GM12878 (cell line): ENCODE data around the gene ISOC2. TPM values are rescaled to one million over a fixed set of nuclear protein-coding genes. Genes with fewer than 3 reads are reported as not detected.

Experiments used
- ATAC-seq: fragments of 200-7000 bp; cut with Tn5 transposase; 3 replicates; pipeline ENCODE4 v1.9.1; 2020; ENCODE audit warnings: mild to moderate bottlenecking, moderate library complexity
- BruUV-seq: library from RNA; stranded (reverse); fragments of 400-500 nt; replicated peaks from 2 replicates; lab custom pipeline; 2021; lab: Mats Ljungman, UMichigan
- CTCF ChIA-PET: fragments of 300-600 bp; sonication (Branson Sonifier 250); formaldehyde crosslinking; extraction: SDS; loops from one replicate; lab custom pipeline; 2021; ENCODE audit warnings: inconsistent platforms; lab: Yijun Ruan, JAX
- POLR2A ChIA-PET: fragments of 350-600 bp; formaldehyde crosslinking; extraction: SDS; loops from one replicate; lab custom pipeline; 2021; ENCODE audit warnings: inconsistent platforms; lab: Charles Lee
- RAD21 ChIA-PET: fragments of 300-600 bp; sonication (Branson Sonifier 250); formaldehyde crosslinking; loops from one replicate; lab custom pipeline; 2023; ENCODE audit warnings: antibody characterized with exemption; ENCODE audit not compliant: unreplicated experiment; lab: Charles Lee
- SMC1A ChIA-PET: fragments of 300-600 bp; sonication (Branson Sonifier 250); formaldehyde crosslinking; loops from one replicate; lab custom pipeline; 2023; ENCODE audit not compliant: unreplicated experiment, uncharacterized antibody; lab: Charles Lee
- DNase-seq: peaks from one replicate; pipeline ENCODE4 v3.0.0-alpha.2; 2011; ENCODE audit warnings: low read depth, low spot score
- FAIRE-seq: peaks from 3 replicates; lab custom pipeline; 2011; peaks lifted over from hg19 to GRCh38; lab: Jason Lieb, UNC
- H2AFZ ChIP-seq: 2 replicates; pipeline ENCODE4 v1.6.0; 2011; ENCODE audit warnings: low read depth, low read length, control low read depth; ENCODE audit not compliant: control insufficient read depth
- H3K27ac ChIP-seq: 2 replicates; pipeline ENCODE4 v1.5.1; 2011; ENCODE audit warnings: control low read depth; ENCODE audit not compliant: control insufficient read depth, insufficient read depth
- H3K27me3 ChIP-seq, 2 experiments: replicated peaks in 1 of 2; 2 replicates each; pipeline versions ENCODE4 v1.6.0 to v1.6.1; 2011; ENCODE audit warnings: low read length in 1 of 2; ENCODE audit not compliant: control insufficient read depth in 2 of 2, insufficient read depth in 2 of 2
- H3K36me3 ChIP-seq, 2 experiments: 2 replicates each; pipeline ENCODE4 v1.5.1; 2011; ENCODE audit warnings: low read length in 1 of 2; ENCODE audit not compliant: control insufficient read depth in 2 of 2, insufficient read depth in 2 of 2
- H3K4me1 ChIP-seq: 2 replicates; pipeline ENCODE4 v1.6.1; 2011; ENCODE audit warnings: mild to moderate bottlenecking, low read length, moderate library complexity, mixed read lengths; ENCODE audit not compliant: control insufficient read depth, insufficient read depth
- H3K4me2 ChIP-seq: 2 replicates; pipeline ENCODE4 v1.6.0; 2011; ENCODE audit warnings: control low read depth; ENCODE audit not compliant: control insufficient read depth, insufficient read depth
- H3K4me3 ChIP-seq: fragments of 200-600 bp; sonication (generic); 2 replicates; pipeline ENCODE4 v1.5.1; 2016
- H3K79me2 ChIP-seq: 2 replicates; pipeline ENCODE4 v1.6.0; 2011; ENCODE audit warnings: low read length; ENCODE audit not compliant: control insufficient read depth, insufficient read depth
- H3K9ac ChIP-seq: 2 replicates; pipeline ENCODE4 v1.8.0; 2011; ENCODE audit warnings: low read length, control low read depth, mixed read lengths; ENCODE audit not compliant: control insufficient read depth, insufficient read depth
- H3K9me3 ChIP-seq: replicated peaks from 3 replicates; pipeline ENCODE4 v1.5.1; 2011; ENCODE audit warnings: mild to moderate bottlenecking, low read length; ENCODE audit not compliant: control insufficient read depth, insufficient read depth
- H4K20me1 ChIP-seq: 2 replicates; pipeline ENCODE4 v1.6.0; 2011; ENCODE audit not compliant: control insufficient read depth, insufficient read depth
- BHLHE40 ChIP-seq, 2 experiments: fragments of 450-650 bp in 1 of 2; IDR thresholded peaks; 2 replicates each; pipeline ENCODE4 v1.6.1; 2011 to 2017; ENCODE audit warnings: low read depth in 2 of 2, borderline replicate concordance in 1 of 2, improper control_type of control experiment in 1 of 2, low read length in 1 of 2, mild to moderate bottlenecking in 1 of 2
- CTCF ChIP-seq, 3 experiments: IDR thresholded peaks in 2 of 3; conservative IDR thresholded peaks in 1 of 3; 2 replicates each; pipeline ENCODE4 v1.5.1; 2011; ENCODE audit warnings: low read depth in 3 of 3, low read length in 3 of 3, mild to moderate bottlenecking in 3 of 3, control low read depth in 2 of 3, moderate library complexity in 2 of 3, inconsistent platforms in 1 of 3, mixed read lengths in 1 of 3; ENCODE audit not compliant: control insufficient read depth in 2 of 3, insufficient read depth in 1 of 3; ENCODE audit errors: extremely low read depth in 1 of 3
- E2F4 ChIP-seq: IDR thresholded peaks from 2 replicates; pipeline ENCODE4 v1.6.1; 2012; ENCODE audit warnings: low read depth, low read length, improper control_type of control experiment
- IKZF1 ChIP-seq: fragments of 450-650 bp; conservative IDR thresholded peaks from 2 replicates; pipeline ENCODE4 v1.6.1; 2017; ENCODE audit warnings: antibody characterized with exemption, mild to moderate bottlenecking
- IRF5 ChIP-seq: fragments of 450-650 bp; IDR thresholded peaks from 2 replicates; pipeline ENCODE4 v1.6.1; 2017; ENCODE audit warnings: borderline replicate concordance
- POLR2AphosphoS5 ChIP-seq: IDR thresholded peaks from 2 replicates; pipeline ENCODE4 v1.6.1; 2011; ENCODE audit warnings: mild to moderate bottlenecking, low read length, inconsistent platforms
- POU2F2 ChIP-seq: IDR thresholded peaks from 3 replicates; pipeline ENCODE4 v1.6.1; 2011; ENCODE audit warnings: low read depth, mild to moderate bottlenecking, low read length, borderline replicate concordance
- RAD21 ChIP-seq: IDR thresholded peaks from 2 replicates; pipeline ENCODE4 v1.6.1; 2011; ENCODE audit warnings: mild to moderate bottlenecking, low read depth, low read length, moderate library complexity; ENCODE audit not compliant: insufficient read depth
- RFX5 ChIP-seq: IDR thresholded peaks from 2 replicates; pipeline ENCODE4 v1.6.1; 2011; ENCODE audit warnings: low read depth, low read length, improper control_type of control experiment
- SMC3 ChIP-seq: IDR thresholded peaks from 2 replicates; pipeline ENCODE4 v1.6.1; 2011; ENCODE audit warnings: low read length, improper control_type of control experiment, borderline replicate concordance
- TAF1 ChIP-seq: IDR thresholded peaks from 2 replicates; pipeline ENCODE4 v1.6.1; 2011; ENCODE audit warnings: mild to moderate bottlenecking, low read depth, low read length, borderline replicate concordance
- YY1 ChIP-seq: IDR thresholded peaks from 2 replicates; pipeline ENCODE4 v1.6.1; 2011; ENCODE audit warnings: low read depth, mild to moderate bottlenecking, low read length
- WGBS: methylation state at CpG from one replicate; pipeline ENCODE4 v1.1.6; 2016; ENCODE audit warnings: low lambda C conversion rate; ENCODE audit not compliant: insufficient replicate concordance, insufficient coverage; ENCODE audit errors: missing lambda C conversion rate; 5-methylcytosine and 5-hydroxymethylcytosine counted together
- in situ Hi-C: fragments of 300-500 bp; cut with MboI; formaldehyde crosslinking; loops from 9 replicates; pipeline ENCODE4 v1.14.3; 2018; ENCODE audit warnings: mixed read lengths
- intact Hi-C: fragments of 100-400 bp; cut with micrococcal nuclease; formaldehyde crosslinking; loops from one replicate; pipeline ENCODE4 v1.14.2; 2022; ENCODE audit not compliant: unreplicated experiment
- polyA plus RNA-seq, 11 experiments: library from polyadenylated mRNA; depleted of rRNA in 4 of 11; unstranded in 6 of 11; stranded (reverse) in 5 of 11; fragments of >200 nt; fragmentation: Nextera tagmentation in 4 of 11; fragmentation: Illumina TruSeq in 1 of 11; extraction: Ambion mirVana in 4 of 11; extraction: Trizol in 1 of 11; gene quantifications; 1 replicate in 1 of 11; 2 replicates in 10 of 11; pipeline versions ENCODE4 v1.2.1 to v1.2.3, GENCODE V29; 2011 to 2016; ENCODE audit warnings: inconsistent platforms in 2 of 11, missing spikeins in 2 of 11, low read depth in 1 of 11
- total RNA-seq, 4 experiments: library from RNA; depleted of rRNA in 3 of 4; stranded (reverse); fragments of >200 nt in 3 of 4; fragmentation: Illumina TruSeq in 1 of 4; extraction: Trizol in 1 of 4; gene quantifications; 2 replicates each; pipeline versions ENCODE4 v1.2.1 to v1.2.3, GENCODE V29; 2013 to 2021

The ISOC2 gene
- total and polyA plus RNA-seq, 10 of the 15 experiments (the other 5 are each of a cell fraction or from before 2014, with no cell fraction given) = 0.72 to 238 (median 56.9) TPM

- TF ChIP-seq E2F4 = no peak
- TF ChIP-seq RFX5 = no peak
- TF ChIP-seq IRF5 = no peak
These were observed 42.3 kb downstream of the ISOC2 start (continued) for GRCh38 chr19:55419103-55419502.

- no peak overlapping the region for H3K4me2 ChIP-seq
- H3K9me3 ChIP-seq = no peaks in the 10 kb centered on the region; the same call in 2 of the 3 replicates
- H3K79me2 ChIP-seq = no peaks in the 10 kb centered on the region
- ChIA-PET POLR2A (no interaction called here), RAD21 (interaction anchor here (1.2 to 2.2 kb wide), 4 partner anchors 117 to 277 kb away, joined by 4 to 8 read pairs (median 6); no protein-coding TSS in a partner anchor), SMC1A (interaction anchor here (1.1 to 1.6 kb wide), 4 partner anchors 117 to 207 kb away, joined by 3 to 4 read pairs (median 4); no protein-coding TSS in a partner anchor), CTCF (interaction anchor here (0.7 to 2.0 kb wide), 15 partner anchors 9 to 278 kb away, joined by 3 to 9 read pairs (median 4); partner anchors contain the start of gene KMT5C)
- no peak overlapping the region for H3K4me3 ChIP-seq
- no peaks in the 10 kb centered on the region for H3K4me1 ChIP-seq
- in situ Hi-C loops (loop anchor here (5.0 kb wide), 2 partner anchors 206 to 276 kb away; no protein-coding TSS in a partner anchor), intact Hi-C loops (loop anchor here (1.0 to 2.0 kb wide), 3 partner anchors 125 to 277 kb away; no protein-coding TSS in a partner anchor)
- FAIRE-seq = peak; percentile 94
- H2AFZ ChIP-seq = no peak overlapping the region
- no peak for DNase-seq
- H3K36me3 ChIP-seq = no peaks in the 10 kb centered on the region
- H3K27ac ChIP-seq = no peak overlapping the region
- TF ChIP-seq TAF1 (no peak), POLR2AphosphoS5 (no peak), YY1 (0 out of 2 replicates have a peak, but pooled peaks have one; percentile 41), SMC3 (peak; percentile 89), RAD21 (peak; percentile 89), BHLHE40 (IDR thresholded peaks at IDR 0.05; ENCODE audit: borderline replicate concordance in 1 of 2, low read depth in 2 of 2, low read length in 1 of 2) (0 out of 4 replicates have a peak, but pooled peaks of 1 of the 2 experiments have one; percentile 19), CTCF (IDR thresholded peaks at IDR 0.05 in 2 of 3, conservative IDR thresholded peaks at IDR 0.05 in 1 of 3; ENCODE audit: control insufficient read depth in 2 of 3, extremely low read depth in 1 of 3, insufficient read depth in 1 of 3, low read depth in 3 of 3, low read length in 3 of 3) (peak; percentile 64 to 88 (median 75)), IKZF1 (0 out of 2 replicates have a peak, but pooled peaks have one; percentile 26), POU2F2 (0 out of 3 replicates have a peak, but pooled peaks have one; percentile 10)
- BruUV-seq = no TSS peak
- no peaks in the 10 kb centered on the region for H4K20me1 ChIP-seq
- no peak overlapping the region for H3K9ac ChIP-seq
- ATAC-seq = peak; percentile 89
- WGBS = 16% methylated on average over 7 of the region's 7 CpGs
- H3K27me3 ChIP-seq = no peaks in the 10 kb centered on the region
These were observed 43.3 kb downstream of the ISOC2 start for GRCh38 chr19:55418185-55418584.
